Measurements from ENCODE around the gene NANOGP8. TPM values are rescaled to one million over a fixed set of nuclear protein-coding genes. Genes with fewer than 3 reads are reported as not detected.

Gene NANOGP8
- total RNA-seq, 1 experiment from 2014 or later = 88.4 TPM

GRCh38 chr15:35071106-35071505 lies 14.0 kb downstream of the NANOGP8 start:
- H3T11ph ChIP-seq (ENCODE audit: low read length) = no peak overlapping the region
- no peak overlapping the region for H3K27ac ChIP-seq (ENCODE audit: insufficient read length, low read depth, low read length)
- no peak overlapping the region for H2BK120ac ChIP-seq (ENCODE audit: low read depth, low read length, poor library complexity, severe bottlenecking)
- peaks cover 2% of the 10 kb centered on the region; the same call in 1 of the 2 replicates for H3K4me1 ChIP-seq (ENCODE audit: insufficient read depth, low read length)
- no peak overlapping the region for H3K4me2 ChIP-seq (ENCODE audit: insufficient read depth, insufficient read length, low read length)
- Mint-ChIP-seq H3K27me3 (ENCODE audit: low read depth) (no peaks in the 10 kb centered on the region), H3K27ac (no peak overlapping the region), H3K36me3 (ENCODE audit: insufficient read depth in 1 of 3, low read depth in 3 of 3) (no peaks in the 10 kb centered on the region; a peak in 1 of 7 replicates), H3K4me1 (peaks cover 19 to 27% of the 10 kb centered on the region in 2 experiments), H3K9me3 (no peaks in the 10 kb centered on the region), H3K4me3 (no peak overlapping the region)
- H3K23ac ChIP-seq (ENCODE audit: insufficient read length, low read depth, low read length) = no peak overlapping the region
- TF ChIP-seq, protein P1, sequence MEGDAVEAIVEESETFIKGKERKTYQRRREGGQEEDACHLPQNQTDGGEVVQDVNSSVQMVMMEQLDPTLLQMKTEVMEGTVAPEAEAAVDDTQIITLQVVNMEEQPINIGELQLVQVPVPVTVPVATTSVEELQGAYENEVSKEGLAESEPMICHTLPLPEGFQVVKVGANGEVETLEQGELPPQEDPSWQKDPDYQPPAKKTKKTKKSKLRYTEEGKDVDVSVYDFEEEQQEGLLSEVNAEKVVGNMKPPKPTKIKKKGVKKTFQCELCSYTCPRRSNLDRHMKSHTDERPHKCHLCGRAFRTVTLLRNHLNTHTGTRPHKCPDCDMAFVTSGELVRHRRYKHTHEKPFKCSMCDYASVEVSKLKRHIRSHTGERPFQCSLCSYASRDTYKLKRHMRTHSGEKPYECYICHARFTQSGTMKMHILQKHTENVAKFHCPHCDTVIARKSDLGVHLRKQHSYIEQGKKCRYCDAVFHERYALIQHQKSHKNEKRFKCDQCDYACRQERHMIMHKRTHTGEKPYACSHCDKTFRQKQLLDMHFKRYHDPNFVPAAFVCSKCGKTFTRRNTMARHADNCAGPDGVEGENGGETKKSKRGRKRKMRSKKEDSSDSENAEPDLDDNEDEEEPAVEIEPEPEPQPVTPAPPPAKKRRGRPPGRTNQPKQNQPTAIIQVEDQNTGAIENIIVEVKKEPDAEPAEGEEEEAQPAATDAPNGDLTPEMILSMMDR (conservative IDR thresholded peaks at IDR 0.05) = no peak
- H3K56ac ChIP-seq (ENCODE audit: insufficient read length, low read depth, low read length) = no peak overlapping the region
- no peak overlapping the region for H3K9ac ChIP-seq (ENCODE audit: extremely low read depth, insufficient read length, low read length)
- H2AFZ ChIP-seq (ENCODE audit: low read length) = no peak overlapping the region
- H3K79me2 ChIP-seq (ENCODE audit: insufficient read depth, low read length) = no peaks in the 10 kb centered on the region
- H2BK20ac ChIP-seq (ENCODE audit: low read depth, low read length, poor library complexity, severe bottlenecking) = no peak overlapping the region
- H2AK5ac ChIP-seq (ENCODE audit: insufficient read length, low read length) = no peak overlapping the region
- H4K20me1 ChIP-seq (ENCODE audit: control insufficient read depth, insufficient read depth, insufficient read length) = no peaks in the 10 kb centered on the region
- no peak overlapping the region for H4K91ac ChIP-seq (ENCODE audit: insufficient read length, low read depth, low read length)
- no peak for DNase-seq
- H2BK5ac ChIP-seq (ENCODE audit: insufficient read length, low read length) = no peak overlapping the region
- no peaks in the 10 kb centered on the region for H3K9me3 ChIP-seq (ENCODE audit: control insufficient read depth, low read depth, low read length)
- no peak overlapping the region for H3K14ac ChIP-seq (ENCODE audit: insufficient read depth, low read length)
- no peak overlapping the region for H2BK12ac ChIP-seq (ENCODE audit: insufficient read length, low read depth, low read length)
- H3K27me3 ChIP-seq (ENCODE audit: insufficient read depth, low read length) = no peaks in the 10 kb centered on the region
- no peaks in the 10 kb centered on the region for H3K23me2 ChIP-seq (ENCODE audit: insufficient read length, low read depth, low read length, poor library complexity, severe bottlenecking)
- no peak overlapping the region for H3K4ac ChIP-seq (ENCODE audit: low read depth, low read length)
- H3K79me1 ChIP-seq (ENCODE audit: insufficient read depth, low read depth, low read length, poor library complexity, severe bottlenecking) = no peaks in the 10 kb centered on the region
- H2BK15ac ChIP-seq (ENCODE audit: low read depth, low read length) = no peak overlapping the region
- no peak overlapping the region for H3K18ac ChIP-seq (ENCODE audit: insufficient read length, low read depth, low read length)
- H4K8ac ChIP-seq (replicated peaks; ENCODE audit: insufficient read length, low read depth, low read length) = no peak overlapping the region
- no peak overlapping the region for H4K5ac ChIP-seq (ENCODE audit: insufficient read length, low read depth, low read length)
- WGBS (ENCODE audit: extremely low coverage, insufficient read length, low lambda C conversion rate) = no CpG with 5 or more reads among the region's 13 CpGs
